Caco-2 (cell line): ENCODE measurements around the gene ZNF165. TPM values are rescaled to one million over a fixed set of nuclear protein-coding genes. Genes with fewer than 3 reads are reported as not detected.

ENCODE experiments used
- BruUV-seq: library from RNA; stranded (reverse); fragments of 400-500 nt; replicated peaks from 2 replicates; lab custom pipeline; 2021; lab: Mats Ljungman, UMichigan
- CTCF ChIA-PET: fragments of 300-600 bp; sonication (Branson Sonifier 250); formaldehyde crosslinking; loops from one replicate; lab custom pipeline; 2022; ENCODE audit warnings: antibody characterized with exemption; lab: Charles Lee
- POLR2A ChIA-PET: fragments of 300-600 bp; sonication (Branson Sonifier 250); formaldehyde crosslinking; loops from one replicate; lab custom pipeline; 2022; ENCODE audit warnings: antibody characterized with exemption; lab: Charles Lee
- DNase-seq, 2 experiments: peaks; one replicate each; pipeline versions ENCODE4 v3.0.0 to v3.0.0-alpha.2; 2020 to 2022
- H3K27me3 ChIP-seq: replicated peaks from 2 replicates; pipeline ENCODE4 v1.6.0; 2011; ENCODE audit warnings: low read length; ENCODE audit not compliant: control insufficient read depth, insufficient read depth
- H3K36me3 ChIP-seq: 2 replicates; pipeline ENCODE4 v1.5.1; 2011; ENCODE audit warnings: low read length; ENCODE audit not compliant: control insufficient read depth, insufficient read depth
- H3K4me1 ChIP-seq: fragments of 250-450 bp; sonication (Bioruptor Pico); 2 replicates; pipeline ENCODE4 v1.5.1; 2020; ENCODE audit warnings: mild to moderate bottlenecking
- H3K4me3 ChIP-seq: 2 replicates; pipeline ENCODE4 v1.5.1; 2011; ENCODE audit warnings: low read depth, mild to moderate bottlenecking, control low read depth, low read length
- H3K9me3 ChIP-seq: fragments of 250-450 bp; sonication (Bioruptor Pico); 2 replicates; pipeline ENCODE4 v1.5.1; 2020; ENCODE audit warnings: mild to moderate bottlenecking, moderate library complexity
- H3K27ac Mint-ChIP-seq: one replicate; pipeline ENCODE4 v1.8.0; 2022; ENCODE audit warnings: mixed read lengths; ENCODE audit not compliant: unreplicated experiment
- H3K27me3 Mint-ChIP-seq: one replicate; pipeline ENCODE4 v1.8.0; 2022; ENCODE audit warnings: mixed read lengths; ENCODE audit not compliant: insufficient read depth, unreplicated experiment
- H3K36me3 Mint-ChIP-seq: one replicate; pipeline ENCODE4 v1.8.0; 2022; ENCODE audit warnings: mild to moderate bottlenecking, mixed read lengths; ENCODE audit not compliant: insufficient read depth, unreplicated experiment
- H3K4me1 Mint-ChIP-seq: one replicate; pipeline ENCODE4 v1.8.0; 2022; ENCODE audit warnings: low read depth, mixed read lengths; ENCODE audit not compliant: unreplicated experiment
- H3K4me3 Mint-ChIP-seq: one replicate; pipeline ENCODE4 v1.8.0; 2022; ENCODE audit warnings: mild to moderate bottlenecking, moderate library complexity, mixed read lengths; ENCODE audit not compliant: unreplicated experiment
- H3K9me3 Mint-ChIP-seq: one replicate; pipeline ENCODE4 v1.8.0; 2022; ENCODE audit warnings: mixed read lengths; ENCODE audit not compliant: unreplicated experiment
- CTCF ChIP-seq, 2 experiments: fragments of 200-600 bp in 1 of 2; IDR thresholded peaks; 1 replicate in 1 of 2; 2 replicates in 1 of 2; pipeline versions ENCODE4 v1.5.1 to v1.8.0; 2011 to 2022; ENCODE audit warnings: antibody characterized with exemption in 1 of 2, control low read depth in 1 of 2, inconsistent platforms in 1 of 2, low read depth in 1 of 2, low read length in 1 of 2, mild to moderate bottlenecking in 1 of 2, moderate library complexity in 1 of 2; ENCODE audit not compliant: insufficient read depth in 1 of 2, severe bottlenecking in 1 of 2, unreplicated experiment in 1 of 2
- intact Hi-C: fragments of 100-400 bp; cut with micrococcal nuclease; formaldehyde crosslinking; loops from one replicate; pipeline ENCODE4 v1.10.0; 2022; ENCODE audit not compliant: unreplicated experiment
- total RNA-seq: library from RNA; stranded (reverse); gene quantifications from 2 replicates; pipeline ENCODE4 v1.2.3, GENCODE V29; 2022

The ZNF165 gene
- total RNA-seq, 1 experiment from 2014 or later = 9.2 TPM

- no peaks in the 10 kb centered on the region for H3K36me3 ChIP-seq
- DNase-seq = peak; percentile 84 to 87
- Mint-ChIP-seq H3K27me3 (no peaks in the 10 kb centered on the region), H3K9me3 (no peaks in the 10 kb centered on the region), H3K36me3 (peaks cover 12% of the 10 kb centered on the region), H3K27ac (peak overlapping the region; percentile 93), H3K4me1 (peaks cover 13% of the 10 kb centered on the region), H3K4me3 (peak overlapping the region; percentile 96)
- H3K4me3 ChIP-seq = peak overlapping the region; percentile 77
- intact Hi-C loops = loop anchor here (1.0 kb wide), 3 partner anchors 13 to 115 kb away; partner anchors contain the start of genes ZKSCAN4, ZNF165 and ZSCAN16
- H3K27me3 ChIP-seq = no peaks in the 10 kb centered on the region
- H3K9me3 ChIP-seq = no peaks in the 10 kb centered on the region
- CTCF ChIA-PET = interaction anchor here (0.5 to 1.4 kb wide), 4 partner anchors 32 to 421 kb away, joined by 3 to 6 read pairs (median 4); no protein-coding TSS in a partner anchor
- BruUV-seq = no TSS peak
- POLR2A ChIA-PET = interaction anchor here (0.6 to 0.8 kb wide), 3 partner anchors 12 to 26 kb away, joined by 3 to 8 read pairs (median 3); partner anchors contain the start of gene ZSCAN16
- peaks cover 6% of the 10 kb centered on the region; the same call in 1 of the 2 replicates for H3K4me1 ChIP-seq
- no peak for TF ChIP-seq CTCF (IDR thresholded peaks at IDR 0.05; ENCODE audit: insufficient read depth in 1 of 2, low read depth in 1 of 2, low read length in 1 of 2, severe bottlenecking in 1 of 2, unreplicated experiment in 1 of 2)
These were observed 56.5 kb downstream of the ZNF165 start for GRCh38 chr6:28136585-28137504.

- Mint-ChIP-seq H3K4me1 (peaks cover 13% of the 10 kb centered on the region), H3K4me3 (peak overlapping the region; percentile 96), H3K27me3 (no peaks in the 10 kb centered on the region), H3K27ac (peak overlapping the region; percentile 93), H3K36me3 (peaks cover 12% of the 10 kb centered on the region), H3K9me3 (no peaks in the 10 kb centered on the region)
- no peak for TF ChIP-seq CTCF (IDR thresholded peaks at IDR 0.05; ENCODE audit: insufficient read depth in 1 of 2, low read depth in 1 of 2, low read length in 1 of 2, severe bottlenecking in 1 of 2, unreplicated experiment in 1 of 2)
- CTCF ChIA-PET = interaction anchor here (1.0 to 1.4 kb wide), 2 partner anchors 33 to 218 kb away, joined by 3 to 6 read pairs; no protein-coding TSS in a partner anchor
- Histone ChIP-seq H3K4me1 (peaks cover 6% of the 10 kb centered on the region; the same call in 1 of the 2 replicates), H3K4me3 (peak overlapping the region; percentile 77), H3K36me3 (no peaks in the 10 kb centered on the region), H3K27me3 (no peaks in the 10 kb centered on the region), H3K9me3 (no peaks in the 10 kb centered on the region)
- POLR2A ChIA-PET = interaction anchor here (0.6 to 0.8 kb wide), 2 partner anchors 13 to 26 kb away, joined by 3 to 8 read pairs; partner anchors contain the start of gene ZSCAN16
- intact Hi-C loops = no loop called here
- BruUV-seq = no TSS peak
- DNase-seq = no peak
These were observed 57.2 kb downstream of the ZNF165 start for GRCh38 chr6:28137505-28137981.

Other genes starting within 250 kb of the ZNF165 start
- gene OR2B2, start 168.2 kb upstream of the ZNF165 start, total RNA-seq = not detected in 2 replicates
- not detected in 2 replicates for gene OR2B6, start 123.3 kb upstream of the ZNF165 start, total RNA-seq
- gene ZSCAN16, start 44.0 kb downstream of the ZNF165 start, total RNA-seq = 5.8 and 6.7 TPM in 2 replicates
- gene ZKSCAN8, start 61.3 kb downstream of the ZNF165 start, total RNA-seq = 15.6 and 17.0 TPM in 2 replicates
- 13.7 and 13.9 TPM in 2 replicates for gene ZSCAN9, start 144.7 kb downstream of the ZNF165 start, total RNA-seq
- gene ZKSCAN4, start 171.7 kb downstream of the ZNF165 start, total RNA-seq = 5.0 and 5.5 TPM in 2 replicates
- not detected in 2 replicates for gene NKAPL, start 178.7 kb downstream of the ZNF165 start, total RNA-seq
- 7.2 and 7.8 TPM in 2 replicates for gene ZSCAN26, start 186.6 kb downstream of the ZNF165 start, total RNA-seq
- 3.6 and 3.8 TPM in 2 replicates for gene PGBD1, start 201.0 kb downstream of the ZNF165 start, total RNA-seq